Measurements from ENCODE around the gene LIM2. TPM values are rescaled to one million over a fixed set of nuclear protein-coding genes. Genes with fewer than 3 reads are reported as not detected.

The LIM2 gene
- total and polyA plus RNA-seq, 2 experiments from 2014 or later = not detected

DNA sequence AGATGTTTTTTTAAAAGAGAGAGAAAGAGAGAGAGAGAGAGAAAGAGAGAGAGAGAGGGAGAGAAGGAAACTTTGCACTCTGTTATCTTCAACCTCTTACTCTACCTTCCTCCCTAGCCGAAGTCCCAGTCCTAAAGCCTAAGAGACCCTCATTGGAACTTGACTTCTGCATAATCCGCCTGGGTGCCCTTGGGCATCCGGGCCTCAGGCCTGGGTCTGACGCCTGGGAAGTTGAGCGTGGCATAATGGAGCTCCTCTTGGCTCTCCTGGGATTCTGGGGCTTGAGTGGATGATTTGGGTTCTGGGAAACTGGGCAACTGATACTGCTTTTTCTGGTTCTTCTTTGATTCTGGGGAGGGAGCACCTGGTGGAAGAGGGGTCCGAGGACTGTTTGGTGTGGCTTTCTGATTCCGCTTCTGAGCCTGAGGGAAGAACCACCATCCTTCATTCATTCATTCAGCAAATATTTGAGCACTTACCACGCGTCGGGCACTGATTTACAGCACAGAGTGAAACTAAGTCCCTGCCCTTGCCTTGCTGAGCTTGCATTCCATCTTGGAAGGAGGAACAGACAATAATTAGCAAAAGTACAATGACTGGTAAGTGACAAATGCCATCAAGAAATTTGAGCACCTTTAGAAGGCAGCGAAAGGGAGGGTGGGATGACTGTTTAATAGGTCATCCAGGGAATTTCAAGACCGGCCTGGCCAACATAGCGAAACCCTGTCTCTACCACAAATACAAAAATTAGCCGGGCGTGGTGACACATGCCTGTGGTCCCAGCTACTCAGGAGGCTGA is 23.4 kb upstream of the LIM2 start:
- no peak overlapping the region for H3K4me2 ChIP-seq
- peaks cover 8% of the 10 kb centered on the region for H3K9me3 Mint-ChIP-seq
- H3K4me1 ChIP-seq (ENCODE audit: insufficient read depth) = peaks cover 31% of the 10 kb centered on the region
- no peaks in the 10 kb centered on the region; the same call in 1 of the 2 replicates for H3K36me3 ChIP-seq (ENCODE audit: insufficient read depth)
- H3F3A ChIP-seq (replicated peaks; ENCODE audit: low read depth) = peaks cover 4% of the 10 kb centered on the region; the same call in 1 of the 2 replicates
- no peak overlapping the region for H2AFZ ChIP-seq
- no peaks in the 10 kb centered on the region for H4K20me1 ChIP-seq (replicated peaks; ENCODE audit: insufficient read depth)
- TF ChIP-seq STAT1 (IDR thresholded peaks at IDR 0.05; ENCODE audit: unreplicated experiment) = no peak
- TF ChIP-seq JUNB (IDR thresholded peaks at IDR 0.05; ENCODE audit: unreplicated experiment) = no peak
- TF ChIP-seq EZH2phosphoT487 (IDR thresholded peaks at IDR 0.05; ENCODE audit: unreplicated experiment) = no peak
- TF ChIP-seq ZNF331 (CRISPR knock-in tag; IDR thresholded peaks at IDR 0.05; ENCODE audit: low read depth) = no peak
- peaks cover 34% of the 10 kb centered on the region for H3K4me1 Mint-ChIP-seq
- H3K27me3 Mint-ChIP-seq (ENCODE audit: insufficient read depth, low read depth, poor library complexity) = peaks cover 13% of the 10 kb centered on the region
- no peak overlapping the region for H3K4me3 ChIP-seq
- no peak overlapping the region for H3K27ac Mint-ChIP-seq
- H3K27ac ChIP-seq (ENCODE audit: low read depth) = no peak overlapping the region
- no peak for ATAC-seq
- no peaks in the 10 kb centered on the region for H3K27me3 ChIP-seq (ENCODE audit: insufficient read depth)
- H3K9me2 ChIP-seq (ENCODE audit: insufficient read depth) = no peaks in the 10 kb centered on the region
- H3K36me3 Mint-ChIP-seq (ENCODE audit: low read depth) = peaks cover 18% of the 10 kb centered on the region
- DNase-seq (ENCODE audit: low spot score) = no peak
- H3K79me2 ChIP-seq (replicated peaks; ENCODE audit: insufficient read depth) = no peaks in the 10 kb centered on the region
- no peak overlapping the region for H3K4me3 Mint-ChIP-seq

DNA sequence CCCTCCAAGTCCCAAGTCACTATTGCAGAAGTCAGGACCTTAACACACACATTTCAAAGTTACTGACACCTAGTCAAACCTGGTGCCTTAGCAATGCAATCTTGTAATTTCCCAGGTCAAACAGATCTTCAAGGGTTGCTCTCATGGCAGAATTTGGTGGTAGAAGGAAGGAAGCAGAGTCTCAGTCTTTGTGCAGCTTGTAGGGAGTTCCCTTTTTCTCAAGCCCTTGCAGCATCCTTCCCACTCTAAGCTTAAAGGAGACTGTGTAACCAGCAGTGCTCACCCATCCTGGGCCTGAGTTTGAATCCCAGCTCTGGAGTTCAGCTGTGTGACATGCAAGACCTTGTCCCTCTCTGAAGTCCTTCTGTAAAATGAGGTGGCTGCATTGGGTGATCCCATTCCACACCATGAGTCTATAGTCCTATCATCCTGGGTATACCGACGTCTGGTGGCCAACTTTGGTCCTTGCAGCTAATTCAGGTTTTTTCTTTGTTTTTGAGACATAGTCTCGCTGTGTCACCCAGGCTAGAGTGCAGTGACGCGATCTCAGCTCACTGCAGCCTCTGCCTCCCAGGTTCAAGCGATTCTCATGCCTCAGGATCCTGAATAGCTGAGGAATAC is 19.8 kb upstream of the LIM2 start:
- Histone ChIP-seq H3K4me2 (no peak overlapping the region), H2AFZ (peak overlapping the region; percentile 23), H4K20me1 (replicated peaks; ENCODE audit: insufficient read depth) (no peaks in the 10 kb centered on the region), H3K27me3 (ENCODE audit: insufficient read depth) (no peaks in the 10 kb centered on the region), H3K36me3 (ENCODE audit: insufficient read depth) (peaks cover 5% of the 10 kb centered on the region), H3K4me1 (ENCODE audit: insufficient read depth) (peaks cover 31% of the 10 kb centered on the region), H3K4me3 (no peak overlapping the region), H3K9me2 (ENCODE audit: insufficient read depth) (no peaks in the 10 kb centered on the region), H3K79me2 (replicated peaks; ENCODE audit: insufficient read depth) (no peaks in the 10 kb centered on the region), H3F3A (replicated peaks; ENCODE audit: low read depth) (peaks cover 4% of the 10 kb centered on the region; the same call in 1 of the 2 replicates), H3K27ac (ENCODE audit: low read depth) (peak overlapping the region; percentile 17)
- H3K36me3 Mint-ChIP-seq (ENCODE audit: low read depth) = peaks cover 44% of the 10 kb centered on the region
- TF ChIP-seq CREB1 (CRISPR knock-in tag; IDR thresholded peaks at IDR 0.05; ENCODE audit: low read depth) = no peak
- TF ChIP-seq, protein P1, sequence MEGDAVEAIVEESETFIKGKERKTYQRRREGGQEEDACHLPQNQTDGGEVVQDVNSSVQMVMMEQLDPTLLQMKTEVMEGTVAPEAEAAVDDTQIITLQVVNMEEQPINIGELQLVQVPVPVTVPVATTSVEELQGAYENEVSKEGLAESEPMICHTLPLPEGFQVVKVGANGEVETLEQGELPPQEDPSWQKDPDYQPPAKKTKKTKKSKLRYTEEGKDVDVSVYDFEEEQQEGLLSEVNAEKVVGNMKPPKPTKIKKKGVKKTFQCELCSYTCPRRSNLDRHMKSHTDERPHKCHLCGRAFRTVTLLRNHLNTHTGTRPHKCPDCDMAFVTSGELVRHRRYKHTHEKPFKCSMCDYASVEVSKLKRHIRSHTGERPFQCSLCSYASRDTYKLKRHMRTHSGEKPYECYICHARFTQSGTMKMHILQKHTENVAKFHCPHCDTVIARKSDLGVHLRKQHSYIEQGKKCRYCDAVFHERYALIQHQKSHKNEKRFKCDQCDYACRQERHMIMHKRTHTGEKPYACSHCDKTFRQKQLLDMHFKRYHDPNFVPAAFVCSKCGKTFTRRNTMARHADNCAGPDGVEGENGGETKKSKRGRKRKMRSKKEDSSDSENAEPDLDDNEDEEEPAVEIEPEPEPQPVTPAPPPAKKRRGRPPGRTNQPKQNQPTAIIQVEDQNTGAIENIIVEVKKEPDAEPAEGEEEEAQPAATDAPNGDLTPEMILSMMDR (conservative IDR thresholded peaks at IDR 0.05; ENCODE audit: low read depth in 2 of 2) = peak; percentile 55 to 74
- no peak for TF ChIP-seq REST (IDR thresholded peaks at IDR 0.05; ENCODE audit: unreplicated experiment)
- no peak for TF ChIP-seq EZH2phosphoT487 (IDR thresholded peaks at IDR 0.05; ENCODE audit: unreplicated experiment)
- ATAC-seq (peak; percentile 79), DNase-seq (ENCODE audit: low spot score) (peak; percentile 79)
- H3K4me3 Mint-ChIP-seq = no peak overlapping the region
- H3K27me3 Mint-ChIP-seq (ENCODE audit: insufficient read depth, low read depth, poor library complexity) = peaks cover 11% of the 10 kb centered on the region
- peaks cover 31% of the 10 kb centered on the region for H3K4me1 Mint-ChIP-seq
- H3K9me3 Mint-ChIP-seq = peaks cover 38% of the 10 kb centered on the region
- H3K27ac Mint-ChIP-seq = peak overlapping the region; percentile 90
